Central memory CD8-positive, alpha-beta T cell (primary cell): Measurements from ENCODE around the gene LMO1.

Experiments
- ATAC-seq: fragments of 150-1000 bp; cut with Tn5 transposase; replicated peaks from 2 replicates; pipeline ENCODE4 v1.10.0; 2022; ENCODE audit warnings: mild to moderate bottlenecking, moderate FRiP score, moderate number of reproducible peaks; ENCODE audit not compliant: poor library complexity, severe bottlenecking; ENCODE audit errors: extremely low read depth
- DNase-seq, 2 donors: peaks; one replicate each; pipeline ENCODE4 v3.0.0; 2021; ENCODE audit warnings: low spot score in 2 of 2
- H3K27ac Mint-ChIP-seq: one replicate; pipeline ENCODE4 v1.8.0; 2022; ENCODE audit warnings: low read depth, mild to moderate bottlenecking, moderate library complexity, mixed read lengths
- H3K27me3 Mint-ChIP-seq: one replicate; pipeline ENCODE4 v1.8.0; 2022; ENCODE audit warnings: mixed read lengths
- H3K36me3 Mint-ChIP-seq: one replicate; pipeline ENCODE4 v1.8.0; 2022; ENCODE audit warnings: mild to moderate bottlenecking, moderate library complexity, mixed read lengths; ENCODE audit not compliant: insufficient read depth
- H3K4me1 Mint-ChIP-seq: one replicate; pipeline ENCODE4 v1.8.0; 2022; ENCODE audit warnings: mixed read lengths
- H3K4me3 Mint-ChIP-seq: one replicate; pipeline ENCODE4 v1.8.0; 2022; ENCODE audit warnings: mild to moderate bottlenecking, moderate library complexity, mixed read lengths
- H3K9me3 Mint-ChIP-seq: one replicate; pipeline ENCODE4 v1.8.0; 2022; ENCODE audit warnings: mixed read lengths

Gene LMO1

DNA sequence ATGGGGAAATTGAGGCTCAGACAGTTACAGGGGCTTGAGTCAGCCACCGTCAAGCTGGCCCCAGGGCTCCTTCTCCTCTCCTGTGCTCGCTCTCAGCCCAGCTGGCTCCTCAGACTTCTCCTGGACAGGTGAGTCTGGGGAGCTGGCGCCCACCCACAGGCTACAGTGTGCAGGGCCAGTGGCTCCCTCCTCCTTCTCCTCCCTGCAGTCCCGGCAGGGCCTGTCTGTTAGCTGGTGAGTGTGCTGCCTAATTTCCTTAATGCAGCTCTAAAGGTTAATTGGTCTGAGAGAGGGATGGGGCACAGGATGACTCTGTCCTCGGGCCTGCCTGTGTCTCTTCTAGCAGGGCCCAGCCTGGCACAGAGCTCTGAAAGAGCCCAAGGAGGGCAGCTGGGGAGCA is 31.7 kb downstream of the LMO1 start:
- Mint-ChIP-seq H3K9me3 (no peaks in the 10 kb centered on the region), H3K27me3 (no peaks in the 10 kb centered on the region), H3K27ac (no peak overlapping the region), H3K4me3 (no peak overlapping the region), H3K4me1 (peaks cover 16% of the 10 kb centered on the region), H3K36me3 (no peaks in the 10 kb centered on the region)
- DNase-seq (no peak), ATAC-seq (no peak)

DNA sequence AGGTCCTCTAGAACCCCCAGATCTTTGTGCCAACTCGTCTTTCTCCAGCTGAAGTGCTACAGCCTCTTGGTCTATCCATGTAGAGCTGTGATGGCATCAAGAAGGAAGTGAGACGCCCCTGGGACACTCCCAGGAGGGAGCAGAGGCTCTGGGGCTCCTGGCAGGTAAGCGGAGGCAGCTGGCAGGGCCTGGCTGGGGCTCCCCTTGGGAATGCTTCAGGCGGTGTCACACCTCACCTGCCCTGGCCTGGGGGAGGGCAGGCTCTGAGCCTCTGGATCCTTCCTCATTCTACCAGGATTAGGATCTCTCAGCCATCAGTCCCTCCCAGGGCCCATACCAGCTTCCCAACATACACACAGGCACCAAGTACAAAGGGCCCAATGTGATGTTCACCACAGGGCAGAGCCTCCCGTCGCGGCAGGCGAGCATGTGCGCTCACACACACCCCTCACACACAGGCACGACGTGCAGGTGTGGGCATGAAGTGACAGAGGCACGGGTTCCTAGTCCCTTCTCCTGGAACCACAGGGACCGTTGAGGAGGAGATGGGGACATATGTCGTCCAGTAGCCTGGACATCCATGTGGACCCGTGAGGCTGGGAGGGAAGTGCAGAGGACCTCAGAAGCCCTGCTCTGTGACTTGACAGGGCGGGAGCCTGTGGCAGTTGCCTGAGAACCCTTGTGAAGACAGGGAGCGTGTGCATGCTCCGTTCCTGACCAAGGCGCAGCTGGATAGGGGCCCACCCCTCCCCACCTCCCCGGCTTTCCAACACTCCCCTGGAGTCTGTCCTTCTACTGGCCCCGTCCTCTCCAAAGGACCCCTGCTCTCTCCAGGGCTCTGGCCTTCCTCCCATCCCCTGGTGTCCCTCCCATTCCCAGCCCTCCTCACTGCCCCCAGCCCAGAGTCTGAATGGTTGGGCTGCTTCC is 32.5 kb downstream of the LMO1 start:
- DNase-seq (no peak), ATAC-seq (no peak)
- Mint-ChIP-seq H3K27ac (no peak overlapping the region), H3K4me3 (no peak overlapping the region), H3K4me1 (peaks cover 16% of the 10 kb centered on the region), H3K36me3 (no peaks in the 10 kb centered on the region), H3K27me3 (no peaks in the 10 kb centered on the region), H3K9me3 (no peaks in the 10 kb centered on the region)

DNA sequence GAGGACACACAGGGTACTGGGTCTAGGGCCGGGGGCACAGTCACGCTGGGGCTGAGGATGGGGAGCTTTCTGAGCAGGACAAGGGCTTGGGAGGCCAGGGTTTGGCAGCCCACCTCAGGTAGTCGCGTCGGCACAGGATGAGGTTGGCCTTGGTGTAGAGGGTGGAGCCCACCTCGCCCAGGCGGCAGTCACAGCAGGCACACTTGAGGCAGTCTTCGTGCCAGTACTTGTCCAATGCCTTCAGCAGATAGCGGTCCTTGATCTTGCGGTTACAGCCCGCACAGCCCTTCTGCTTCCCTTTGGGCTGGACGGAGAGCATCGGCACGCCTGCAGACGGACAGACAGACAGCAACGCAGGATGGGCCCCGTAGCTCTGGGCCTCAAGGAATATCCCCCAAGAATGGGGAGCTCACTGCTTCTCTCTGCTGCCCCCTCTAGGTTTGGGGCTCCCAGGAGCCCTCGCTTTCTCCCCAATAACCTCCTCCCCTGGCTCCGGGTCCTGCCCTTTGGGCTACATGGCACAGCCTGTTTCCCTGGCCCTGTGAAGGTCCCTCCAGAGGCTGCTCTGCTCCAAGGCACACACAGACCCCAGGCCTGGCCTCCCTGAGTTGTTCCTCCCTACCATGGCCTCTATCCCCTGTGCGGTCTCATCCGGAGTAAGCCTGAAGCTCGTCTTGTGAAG is 33.4 kb downstream of the LMO1 start:
- DNase-seq (no peak), ATAC-seq (no peak)
- Mint-ChIP-seq H3K4me1 (peaks cover 14% of the 10 kb centered on the region), H3K4me3 (no peak overlapping the region), H3K36me3 (no peaks in the 10 kb centered on the region), H3K9me3 (no peaks in the 10 kb centered on the region), H3K27me3 (peaks cover 3% of the 10 kb centered on the region), H3K27ac (no peak overlapping the region)

- H3K4me1 Mint-ChIP-seq = peaks cover 7% of the 10 kb centered on the region
- H3K4me3 Mint-ChIP-seq = no peak overlapping the region
- peaks cover 10% of the 10 kb centered on the region for H3K27me3 Mint-ChIP-seq
- no peak for ATAC-seq
- H3K36me3 Mint-ChIP-seq = no peaks in the 10 kb centered on the region
- DNase-seq = no peak
- H3K27ac Mint-ChIP-seq = no peak overlapping the region
- no peaks in the 10 kb centered on the region for H3K9me3 Mint-ChIP-seq
These were observed 34.1 kb downstream of the LMO1 start for GRCh38 chr11:8229299-8230177.

- no peak overlapping the region for H3K27ac Mint-ChIP-seq
- DNase-seq (no peak), ATAC-seq (no peak)
- peaks cover 14% of the 10 kb centered on the region for H3K27me3 Mint-ChIP-seq
- H3K4me3 Mint-ChIP-seq = no peak overlapping the region
- no peaks in the 10 kb centered on the region for H3K9me3 Mint-ChIP-seq
- H3K4me1 Mint-ChIP-seq = peaks cover 5% of the 10 kb centered on the region
- H3K36me3 Mint-ChIP-seq = peaks cover 2% of the 10 kb centered on the region
These were observed 35.4 kb downstream of the LMO1 start for GRCh38 chr11:8228231-8228630.

GRCh38 chr11:8227156-8228152 is 36.2 kb downstream of the LMO1 start:
- Mint-ChIP-seq H3K4me1 (peaks cover 5% of the 10 kb centered on the region), H3K27me3 (peaks cover 18% of the 10 kb centered on the region), H3K9me3 (no peaks in the 10 kb centered on the region), H3K27ac (no peak overlapping the region), H3K36me3 (peaks cover 2% of the 10 kb centered on the region), H3K4me3 (no peak overlapping the region)
- ATAC-seq (no peak), DNase-seq (no peak)

DNA sequence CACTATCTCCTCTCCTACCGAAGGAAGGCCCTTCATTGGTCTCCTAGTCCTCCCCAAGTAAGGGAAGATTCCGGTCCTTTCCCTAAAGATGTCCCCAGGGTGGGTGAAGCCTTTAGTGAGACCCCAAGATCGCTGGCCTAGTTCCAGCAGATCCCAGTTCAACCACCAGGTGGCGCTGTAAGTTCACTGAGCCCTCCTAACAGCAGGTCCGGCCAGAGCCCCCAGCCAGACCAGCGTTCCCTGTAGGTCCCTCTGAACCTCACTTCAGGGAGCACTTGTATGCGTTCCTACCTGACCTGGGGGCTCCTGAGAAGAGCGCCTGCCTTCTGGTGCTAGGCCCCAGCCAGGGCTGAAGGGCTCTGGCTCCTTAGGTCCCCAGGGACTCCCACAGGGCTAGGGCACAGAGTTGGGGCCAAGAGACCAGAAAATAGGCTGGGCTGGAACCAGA is 38.1 kb downstream of the LMO1 start:
- peaks cover 5% of the 10 kb centered on the region for H3K4me1 Mint-ChIP-seq
- H3K36me3 Mint-ChIP-seq = peaks cover 2% of the 10 kb centered on the region
- H3K27me3 Mint-ChIP-seq = peaks cover 24% of the 10 kb centered on the region
- DNase-seq = peak; percentile 50 to 62
- no peaks in the 10 kb centered on the region for H3K9me3 Mint-ChIP-seq
- no peak for ATAC-seq
- H3K4me3 Mint-ChIP-seq = no peak overlapping the region
- H3K27ac Mint-ChIP-seq = no peak overlapping the region

- ATAC-seq = no peak
- no peak for DNase-seq
- no peak overlapping the region for H3K4me3 Mint-ChIP-seq
- no peaks in the 10 kb centered on the region for H3K9me3 Mint-ChIP-seq
- no peak overlapping the region for H3K27ac Mint-ChIP-seq
- peaks cover 5% of the 10 kb centered on the region for H3K4me1 Mint-ChIP-seq
- H3K27me3 Mint-ChIP-seq = peaks cover 24% of the 10 kb centered on the region
- peaks cover 2% of the 10 kb centered on the region for H3K36me3 Mint-ChIP-seq
These were observed 39.0 kb downstream of the LMO1 start for GRCh38 chr11:8224711-8225110.

DNA sequence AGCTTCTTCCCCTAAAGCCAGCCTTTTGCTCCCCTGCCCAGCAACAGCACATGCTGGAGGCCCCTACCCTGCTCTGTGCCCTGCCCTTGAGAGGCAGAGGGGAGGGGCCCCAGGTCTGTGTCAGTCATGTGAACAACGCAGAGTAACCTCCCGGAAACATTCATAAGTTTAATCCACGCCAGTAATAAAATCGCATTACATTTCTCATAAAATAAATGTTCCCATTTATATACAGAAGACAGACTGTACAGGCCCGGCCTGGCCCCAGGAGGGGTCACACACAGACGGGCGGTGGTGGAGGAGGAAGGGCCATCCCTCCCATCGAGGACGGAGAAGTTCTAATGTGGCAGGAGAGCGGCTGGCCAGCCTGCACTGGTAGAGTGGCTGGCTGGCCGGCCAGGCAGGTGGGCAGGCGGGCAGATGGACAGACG is 39.5 kb downstream of the LMO1 start:
- peaks cover 2% of the 10 kb centered on the region for H3K36me3 Mint-ChIP-seq
- DNase-seq (no peak), ATAC-seq (no peak)
- no peaks in the 10 kb centered on the region for H3K9me3 Mint-ChIP-seq
- H3K27me3 Mint-ChIP-seq = peaks cover 24% of the 10 kb centered on the region
- H3K4me1 Mint-ChIP-seq = peaks cover 5% of the 10 kb centered on the region
- H3K27ac Mint-ChIP-seq = no peak overlapping the region
- no peak overlapping the region for H3K4me3 Mint-ChIP-seq

- Mint-ChIP-seq H3K36me3 (peaks cover 2% of the 10 kb centered on the region), H3K27ac (no peak overlapping the region), H3K4me3 (no peak overlapping the region), H3K27me3 (peaks cover 24% of the 10 kb centered on the region), H3K4me1 (peaks cover 5% of the 10 kb centered on the region), H3K9me3 (no peaks in the 10 kb centered on the region)
- no peak for ATAC-seq
- no peak for DNase-seq
These were observed 40.2 kb downstream of the LMO1 start for GRCh38 chr11:8223513-8223900.

DNA sequence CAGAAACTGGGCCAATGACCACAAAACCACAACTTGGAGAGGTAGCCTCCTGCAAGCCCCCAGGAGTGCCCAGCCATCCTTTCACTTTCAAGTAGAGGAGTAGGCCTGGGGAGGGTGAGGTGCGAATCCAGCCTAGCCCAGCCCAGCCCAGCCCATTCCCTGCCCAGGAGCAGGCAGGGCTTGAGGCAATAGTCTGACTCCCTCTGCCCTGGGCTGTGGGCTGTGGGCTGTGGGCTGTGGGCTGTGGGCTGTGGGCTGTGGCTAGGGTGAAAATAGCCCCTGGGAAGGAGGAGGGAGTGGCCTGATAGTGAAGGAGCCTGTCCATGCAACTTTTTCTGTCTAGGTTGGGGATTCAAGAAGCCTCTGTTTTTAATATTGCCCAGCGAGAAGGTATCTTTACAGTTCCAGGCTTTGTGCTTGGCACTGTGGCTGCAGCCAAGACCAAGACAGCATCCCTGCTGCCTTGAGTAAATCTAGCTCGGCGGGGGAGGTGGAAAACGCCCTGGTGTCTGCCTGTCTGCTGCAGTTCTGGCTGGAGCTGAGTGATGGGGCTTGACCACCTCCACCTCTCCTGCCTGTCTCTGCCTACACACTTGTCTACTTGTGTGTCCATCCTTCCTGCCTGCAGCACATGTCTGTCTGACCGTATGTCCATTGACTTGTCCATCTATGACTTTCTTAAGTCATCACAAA is 40.7 kb downstream of the LMO1 start:
- Mint-ChIP-seq H3K9me3 (no peaks in the 10 kb centered on the region), H3K4me3 (no peak overlapping the region), H3K4me1 (peaks cover 5% of the 10 kb centered on the region), H3K27me3 (peaks cover 28% of the 10 kb centered on the region), H3K27ac (no peak overlapping the region), H3K36me3 (peaks cover 2% of the 10 kb centered on the region)
- DNase-seq (no peak), ATAC-seq (no peak)
